GM18868 (cell line): ENCODE measurements around the gene KCTD1.

ENCODE experiments used
- ATAC-seq: cut with Tn5 transposase; IDR thresholded peaks from one replicate; pipeline ENCODE4 v1.9.1; 2021; ENCODE audit warnings: mild to moderate bottlenecking, moderate library complexity; ENCODE audit not compliant: unreplicated experiment

The KCTD1 gene

DNA sequence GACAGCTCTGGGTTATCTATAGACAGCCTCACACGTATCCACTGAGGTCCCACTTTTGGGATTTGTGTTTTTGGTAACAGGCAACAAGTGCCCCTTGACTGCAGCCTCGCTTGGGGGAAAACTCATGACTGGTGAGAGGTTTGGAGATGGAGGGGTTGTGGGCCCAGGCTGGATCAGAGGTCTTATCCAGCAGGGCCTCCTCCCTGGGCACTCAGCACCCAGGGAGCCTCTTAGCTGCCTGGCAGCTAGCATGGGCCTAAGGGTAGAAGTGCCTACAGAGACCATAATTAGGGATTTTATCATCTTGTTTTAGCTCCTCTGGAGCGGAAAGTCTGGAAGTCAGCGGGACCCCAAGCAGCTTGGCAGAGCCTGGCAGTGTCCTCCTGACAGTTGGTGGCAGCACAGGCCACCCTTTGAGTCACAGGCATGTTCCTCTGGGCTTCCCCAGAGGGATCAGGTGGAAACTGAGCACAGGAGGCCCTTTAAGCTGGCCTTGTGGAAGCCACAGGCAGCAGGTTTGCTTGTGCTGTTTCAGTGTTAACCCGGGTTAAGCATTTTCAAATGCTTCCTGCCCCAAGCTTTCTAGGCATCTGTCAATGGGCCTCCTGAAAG, 143.1 kb downstream of the KCTD1 start:
- peak; percentile 85 for ATAC-seq
